GM19468 (cell line): ENCODE results near the gene NLRP1.

Source experiments
- ATAC-seq: cut with Tn5 transposase; IDR thresholded peaks from one replicate; pipeline ENCODE4 v1.9.1; 2021; ENCODE audit warnings: mild to moderate bottlenecking, moderate library complexity, moderate number of reproducible peaks; ENCODE audit not compliant: unreplicated experiment; ENCODE audit errors: extremely low read depth

The NLRP1 gene

GRCh38 chr17:5526821-5527598 is 57.3 kb downstream of the NLRP1 start:
- ATAC-seq: no peak

- no peak for ATAC-seq
Measured at GRCh38 chr17:5523249-5523648, 61.1 kb downstream of the NLRP1 start.

- no peak for ATAC-seq
Measured at GRCh38 chr17:5522476-5522875, 61.8 kb downstream of the NLRP1 start.

- ATAC-seq: no peak
Measured at GRCh38 chr17:5516060-5516792, 68.1 kb downstream of the NLRP1 start.

- no peak for ATAC-seq
Measured at GRCh38 chr17:5514976-5515375, 69.3 kb downstream of the NLRP1 start.

- no peak for ATAC-seq
Measured at GRCh38 chr17:5513628-5514027, 70.7 kb downstream of the NLRP1 start.

GRCh38 chr17:5511401-5512225 is 72.7 kb downstream of the NLRP1 start:
- ATAC-seq: no peak

- no peak for ATAC-seq
Measured at GRCh38 chr17:5510771-5511170, 73.5 kb downstream of the NLRP1 start.

GRCh38 chr17:5509482-5509881 is 74.8 kb downstream of the NLRP1 start:
- ATAC-seq: no peak

- no peak for ATAC-seq
Measured at GRCh38 chr17:5508810-5509209, 75.5 kb downstream of the NLRP1 start.

- ATAC-seq: no peak
Measured at GRCh38 chr17:5506307-5506706, 78.0 kb downstream of the NLRP1 start.

- no peak for ATAC-seq
Measured at GRCh38 chr17:5502552-5502951, 81.8 kb downstream of the NLRP1 start.

- ATAC-seq: no peak
Measured at GRCh38 chr17:5501685-5502084, 82.6 kb downstream of the NLRP1 start.

- no peak for ATAC-seq
Measured at GRCh38 chr17:5500589-5501391, 83.5 kb downstream of the NLRP1 start.

- ATAC-seq: no peak
Measured at GRCh38 chr17:5500247-5500588, 84.1 kb downstream of the NLRP1 start.

GRCh38 chr17:5499476-5500231 is 84.7 kb downstream of the NLRP1 start:
- ATAC-seq: no peak

GRCh38 chr17:5492970-5493369 is 91.3 kb downstream of the NLRP1 start:
- ATAC-seq: no peak

GRCh38 chr17:5488752-5489151 is 95.6 kb downstream of the NLRP1 start:
- no peak for ATAC-seq
